ENCODE results near the gene COMMD9. TPM values are rescaled to one million over a fixed set of nuclear protein-coding genes. Genes with fewer than 3 reads are reported as not detected.

The COMMD9 gene
- total and polyA plus RNA-seq, 3 donors from 2014 or later = 42.7 to 73.9 (median 58.2) TPM

DNA sequence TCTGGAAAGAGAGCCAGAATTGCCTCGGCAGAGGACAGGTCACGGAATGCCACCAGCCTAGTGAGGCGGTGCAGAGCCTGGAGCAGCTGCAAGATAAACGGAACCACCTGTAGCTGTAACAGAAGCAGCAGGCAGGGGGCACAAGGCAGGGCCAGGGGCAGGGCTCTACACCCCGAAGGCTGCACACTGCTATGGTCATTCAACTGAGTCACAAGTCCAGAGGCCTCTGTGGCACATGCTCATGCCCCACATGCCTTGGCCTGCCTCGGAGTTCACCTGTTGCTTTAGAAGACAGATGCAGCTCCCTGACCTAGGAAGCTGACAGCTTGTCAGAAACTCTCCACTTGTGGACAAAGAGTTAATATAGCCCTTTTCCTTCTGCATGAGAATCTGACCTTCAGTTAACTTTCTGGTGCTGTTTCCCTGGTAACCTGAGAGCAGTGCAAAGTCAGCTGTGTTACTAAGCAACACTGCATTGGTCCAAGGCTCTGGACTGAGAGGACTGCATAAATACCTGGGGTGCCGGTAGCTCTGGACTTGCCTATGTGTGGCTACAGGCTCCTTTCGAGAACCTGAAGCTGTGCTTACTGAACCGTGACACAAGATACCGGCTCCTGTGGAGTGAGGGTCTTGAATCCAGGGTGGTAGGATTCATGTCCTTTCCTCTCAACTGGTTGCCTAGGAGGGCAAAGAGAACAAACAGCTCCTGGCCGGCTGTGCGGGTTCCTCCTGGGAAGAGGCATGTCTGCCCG, 10.5 kb downstream of the COMMD9 start:
- Histone ChIP-seq H3K4me3 (no peak overlapping the region), H3K4me1 (no peaks in the 10 kb centered on the region), H3K9me3 (no peaks in the 10 kb centered on the region), H3K36me3 (ENCODE audit: low read depth, missing control alignments) (no peaks in the 10 kb centered on the region), H3K27me3 (no peaks in the 10 kb centered on the region), H3K27ac (no peak overlapping the region)
- 82 to 88% methylated on average over 9 to 13 of the region's 13 CpGs for WGBS, 2 donors
- TF ChIP-seq POLR2A (IDR thresholded peaks at IDR 0.05) = no peak
- TF ChIP-seq, protein P1, sequence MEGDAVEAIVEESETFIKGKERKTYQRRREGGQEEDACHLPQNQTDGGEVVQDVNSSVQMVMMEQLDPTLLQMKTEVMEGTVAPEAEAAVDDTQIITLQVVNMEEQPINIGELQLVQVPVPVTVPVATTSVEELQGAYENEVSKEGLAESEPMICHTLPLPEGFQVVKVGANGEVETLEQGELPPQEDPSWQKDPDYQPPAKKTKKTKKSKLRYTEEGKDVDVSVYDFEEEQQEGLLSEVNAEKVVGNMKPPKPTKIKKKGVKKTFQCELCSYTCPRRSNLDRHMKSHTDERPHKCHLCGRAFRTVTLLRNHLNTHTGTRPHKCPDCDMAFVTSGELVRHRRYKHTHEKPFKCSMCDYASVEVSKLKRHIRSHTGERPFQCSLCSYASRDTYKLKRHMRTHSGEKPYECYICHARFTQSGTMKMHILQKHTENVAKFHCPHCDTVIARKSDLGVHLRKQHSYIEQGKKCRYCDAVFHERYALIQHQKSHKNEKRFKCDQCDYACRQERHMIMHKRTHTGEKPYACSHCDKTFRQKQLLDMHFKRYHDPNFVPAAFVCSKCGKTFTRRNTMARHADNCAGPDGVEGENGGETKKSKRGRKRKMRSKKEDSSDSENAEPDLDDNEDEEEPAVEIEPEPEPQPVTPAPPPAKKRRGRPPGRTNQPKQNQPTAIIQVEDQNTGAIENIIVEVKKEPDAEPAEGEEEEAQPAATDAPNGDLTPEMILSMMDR (IDR thresholded peaks at IDR 0.05) = no peak
- DNase-seq = no peak
- intact Hi-C loops (cut with DNase I; ENCODE audit: low total_unique reads) = no loop called here

DNA sequence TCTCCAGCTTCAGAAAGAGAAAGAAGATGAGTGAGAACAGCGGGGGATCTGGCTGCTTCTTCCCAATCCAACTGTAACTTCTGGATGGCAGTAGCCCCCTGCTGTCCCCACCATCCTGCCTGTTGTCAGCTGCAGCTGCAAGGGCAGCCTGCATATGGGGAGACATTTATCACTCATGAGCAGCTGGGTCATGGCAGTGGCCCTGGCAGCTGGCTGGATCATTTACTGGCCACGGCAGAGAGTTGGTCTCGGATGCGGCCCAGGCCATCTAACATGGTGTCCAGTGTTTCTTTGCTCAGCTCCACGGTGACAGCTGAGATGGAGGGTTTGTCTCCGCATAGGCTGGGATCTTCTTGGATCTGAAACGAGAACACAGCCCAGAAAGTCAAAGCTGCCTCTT, 14.8 kb downstream of the COMMD9 start:
- no peak for TF ChIP-seq POLR2A (IDR thresholded peaks at IDR 0.05)
- TF ChIP-seq, protein P1 (IDR thresholded peaks at IDR 0.05) = no peak
- no peak overlapping the region for H3K27ac ChIP-seq
- H3K4me1 ChIP-seq = no peaks in the 10 kb centered on the region
- H3K9me3 ChIP-seq = no peaks in the 10 kb centered on the region
- DNase-seq = no peak
- H3K4me3 ChIP-seq = no peak overlapping the region
- no peaks in the 10 kb centered on the region for H3K36me3 ChIP-seq (ENCODE audit: low read depth, missing control alignments)
- intact Hi-C loops (cut with DNase I; ENCODE audit: low total_unique reads) = no loop called here
- no peaks in the 10 kb centered on the region for H3K27me3 ChIP-seq
- WGBS, 2 donors = 93 to 100% methylated on average over 3 to 7 of the region's 7 CpGs

DNA sequence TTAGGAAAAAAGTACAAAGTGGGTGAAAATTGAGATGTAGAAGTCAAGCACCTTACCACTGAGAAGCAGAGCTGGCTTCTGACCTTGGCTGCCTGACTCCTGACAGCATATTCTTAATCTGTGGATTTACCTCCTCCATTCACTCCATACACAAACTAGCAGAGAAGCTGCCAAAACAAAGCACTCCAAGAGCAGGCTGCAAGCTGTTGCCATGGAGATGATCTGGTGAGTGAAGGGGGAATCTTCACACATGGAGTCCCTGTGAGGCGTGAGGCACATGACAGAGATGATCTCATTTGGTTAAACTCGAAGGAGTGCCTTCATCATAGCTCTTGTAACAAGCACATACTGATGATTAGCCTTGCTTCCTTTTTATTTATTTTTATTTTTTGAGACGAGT, 16.1 kb downstream of the COMMD9 start:
- no peaks in the 10 kb centered on the region for H3K36me3 ChIP-seq (ENCODE audit: low read depth, missing control alignments)
- intact Hi-C loops (cut with DNase I; ENCODE audit: low total_unique reads) = no loop called here
- no peak for DNase-seq

DNA sequence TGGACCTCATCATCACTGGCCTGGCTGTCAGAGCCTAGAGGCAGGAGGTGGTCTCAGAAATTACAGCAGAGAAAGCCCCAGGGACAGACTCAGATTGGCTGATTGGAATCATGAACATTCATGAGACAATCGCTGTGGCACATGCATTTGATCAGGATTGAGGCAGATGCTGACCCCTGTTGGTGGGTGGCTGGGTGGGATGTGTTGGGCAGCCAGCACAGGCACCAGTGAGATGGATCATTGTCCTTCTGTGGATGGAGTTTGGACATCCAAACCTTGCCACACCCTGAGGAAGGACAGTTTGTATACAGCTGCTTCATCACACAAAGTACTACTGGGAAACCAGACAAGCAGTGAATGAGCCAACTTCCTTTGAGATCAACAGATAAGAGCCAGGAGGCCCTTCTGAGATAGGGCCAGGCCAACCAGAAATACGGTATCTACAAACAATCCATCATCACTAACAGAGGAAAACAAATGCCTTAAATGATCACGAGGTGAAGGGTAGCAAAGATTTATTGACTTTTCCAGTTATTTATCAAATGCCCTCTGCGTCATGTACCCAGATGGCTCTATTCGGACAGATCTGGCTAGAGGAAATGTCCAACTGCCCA, 17.3 kb downstream of the COMMD9 start:
- no peak for DNase-seq
- H3K4me1 ChIP-seq = no peaks in the 10 kb centered on the region
- no peaks in the 10 kb centered on the region for H3K36me3 ChIP-seq (ENCODE audit: low read depth, missing control alignments)
- H3K4me3 ChIP-seq = no peak overlapping the region
- no peaks in the 10 kb centered on the region for H3K9me3 ChIP-seq
- no peak overlapping the region for H3K27ac ChIP-seq
- 87 to 91% methylated on average over 5 of the region's 5 CpGs for WGBS, 2 donors
- TF ChIP-seq, protein P1 (IDR thresholded peaks at IDR 0.05) = no peak
- TF ChIP-seq POLR2A (IDR thresholded peaks at IDR 0.05) = no peak
- H3K27me3 ChIP-seq = no peaks in the 10 kb centered on the region
- intact Hi-C loops (cut with DNase I; ENCODE audit: low total_unique reads) = no loop called here

More for the DNA sequence above, 16.1 kb downstream of the COMMD9 start:
- Histone ChIP-seq H3K4me1 (no peaks in the 10 kb centered on the region), H3K27me3 (no peaks in the 10 kb centered on the region), H3K27ac (no peak overlapping the region), H3K9me3 (no peaks in the 10 kb centered on the region), H3K4me3 (no peak overlapping the region)
- 78 to 89% methylated on average over 3 of the region's 3 CpGs for WGBS, 2 donors
- TF ChIP-seq POLR2A (IDR thresholded peaks at IDR 0.05) = no peak
- TF ChIP-seq, protein P1 (IDR thresholded peaks at IDR 0.05) = no peak

All from testis (tissue), 3 donors.